HCT116 (cell line): ENCODE measurements around the gene MYPN.
"Not testable (repeated sequence)": the region's sequence is repeated elsewhere in the genome, so short reads cannot be mapped to it uniquely, and the experiment has no call there.

Source experiments
- CEBPB ChIP-seq: IDR thresholded peaks from 2 replicates; pipeline ENCODE4 v1.6.1; 2012; ENCODE audit warnings: low read depth
- CTCF ChIP-seq, 3 experiments: fragments of 200-600 bp in 1 of 3; sonication (generic) in 1 of 3; IDR thresholded peaks in 2 of 3; conservative IDR thresholded peaks in 1 of 3; 2 replicates each; pipeline ENCODE4 v1.5.1; 2012 to 2017; ENCODE audit warnings: low read depth in 2 of 3, low read length in 2 of 3, antibody characterized with exemption in 1 of 3, borderline replicate concordance in 1 of 3, control low read depth in 1 of 3, mild to moderate bottlenecking in 1 of 3, mixed read lengths in 1 of 3, mixed run types in 1 of 3, moderate library complexity in 1 of 3; ENCODE audit not compliant: insufficient read depth in 1 of 3
- EZH2phosphoT487 ChIP-seq: fragments of 200-600 bp; IDR thresholded peaks from 2 replicates; pipeline ENCODE4 v1.6.1; 2018; ENCODE audit warnings: antibody characterized with exemption, borderline replicate concordance
- POLR2A ChIP-seq: IDR thresholded peaks from 2 replicates; pipeline ENCODE4 v1.7.0; 2011; ENCODE audit warnings: borderline replicate concordance; ENCODE audit not compliant: insufficient read depth, insufficient read length; ENCODE audit errors: extremely low read depth
- POLR2AphosphoS5 ChIP-seq: IDR thresholded peaks from 2 replicates; pipeline ENCODE4 v1.6.1; 2011; ENCODE audit warnings: mild to moderate bottlenecking, low read depth, low read length, moderate library complexity
- RAD21 ChIP-seq: IDR thresholded peaks from 2 replicates; pipeline ENCODE4 v1.6.1; 2012; ENCODE audit warnings: low read depth, mild to moderate bottlenecking
- REST ChIP-seq: IDR thresholded peaks from 2 replicates; pipeline ENCODE4 v1.6.1; 2012; ENCODE audit warnings: low read depth
- SIN3A ChIP-seq: IDR thresholded peaks from 2 replicates; pipeline ENCODE4 v1.6.1; 2012; ENCODE audit warnings: low read depth
- ZNF274 ChIP-seq: fragments of 200-500 bp; sonication (Bioruptor generic); IDR thresholded peaks from 2 replicates; pipeline ENCODE4 v1.6.1; 2014; ENCODE audit warnings: mild to moderate bottlenecking, low read depth, low read length, inconsistent platforms

- not testable (repeated sequence) for TF ChIP-seq CTCF (IDR thresholded peaks at IDR 0.05 in 2 of 3, conservative IDR thresholded peaks at IDR 0.05 in 1 of 3; ENCODE audit: borderline replicate concordance in 1 of 3, insufficient read depth in 1 of 3, low read depth in 2 of 3, low read length in 2 of 3); SIN3A; REST; POLR2A; RAD21; ZNF274; POLR2AphosphoS5; EZH2phosphoT487; CEBPB
These were observed 137.1 kb downstream of the MYPN start for GRCh38 chr10:68246397-68246796.
